GM12874 (cell line): ENCODE data around the gene RBM18.

ENCODE experiments used
- TF ChIP-seq, protein P1 (sequence below): IDR thresholded peaks from 2 replicates; pipeline ENCODE4 v1.5.1; 2011; ENCODE audit warnings: low read depth, mild to moderate bottlenecking, control low read depth, low read length, moderate library complexity; ENCODE audit not compliant: insufficient read depth

RBM18 gene

GRCh38 chr9:122254761-122255160 is 9.9 kb downstream of the RBM18 start:
- TF ChIP-seq, protein P1, sequence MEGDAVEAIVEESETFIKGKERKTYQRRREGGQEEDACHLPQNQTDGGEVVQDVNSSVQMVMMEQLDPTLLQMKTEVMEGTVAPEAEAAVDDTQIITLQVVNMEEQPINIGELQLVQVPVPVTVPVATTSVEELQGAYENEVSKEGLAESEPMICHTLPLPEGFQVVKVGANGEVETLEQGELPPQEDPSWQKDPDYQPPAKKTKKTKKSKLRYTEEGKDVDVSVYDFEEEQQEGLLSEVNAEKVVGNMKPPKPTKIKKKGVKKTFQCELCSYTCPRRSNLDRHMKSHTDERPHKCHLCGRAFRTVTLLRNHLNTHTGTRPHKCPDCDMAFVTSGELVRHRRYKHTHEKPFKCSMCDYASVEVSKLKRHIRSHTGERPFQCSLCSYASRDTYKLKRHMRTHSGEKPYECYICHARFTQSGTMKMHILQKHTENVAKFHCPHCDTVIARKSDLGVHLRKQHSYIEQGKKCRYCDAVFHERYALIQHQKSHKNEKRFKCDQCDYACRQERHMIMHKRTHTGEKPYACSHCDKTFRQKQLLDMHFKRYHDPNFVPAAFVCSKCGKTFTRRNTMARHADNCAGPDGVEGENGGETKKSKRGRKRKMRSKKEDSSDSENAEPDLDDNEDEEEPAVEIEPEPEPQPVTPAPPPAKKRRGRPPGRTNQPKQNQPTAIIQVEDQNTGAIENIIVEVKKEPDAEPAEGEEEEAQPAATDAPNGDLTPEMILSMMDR, result no peak

DNA sequence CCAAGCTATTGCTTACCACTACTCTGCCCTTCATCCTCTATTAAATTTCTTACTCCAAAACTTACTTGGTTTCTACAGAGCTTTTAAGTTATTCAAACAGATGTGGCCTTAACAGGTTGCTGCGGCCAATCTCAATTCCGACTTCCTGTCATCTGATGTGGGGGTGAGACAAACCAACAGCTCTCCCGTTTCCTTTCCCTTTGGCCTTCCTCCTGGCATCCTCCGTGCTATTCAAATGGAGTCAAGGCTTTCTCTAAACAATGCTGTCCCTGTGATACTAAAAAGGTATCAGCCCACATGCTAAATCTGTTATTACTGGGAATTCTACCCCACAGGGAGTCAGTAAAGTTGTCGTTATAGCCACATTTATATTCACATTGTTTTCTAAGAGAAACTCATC is 11.8 kb downstream of the RBM18 start:
- TF ChIP-seq, protein P1, result no peak

- TF ChIP-seq, protein P1, result no peak
These were observed 13.3 kb downstream of the RBM18 start for GRCh38 chr9:122251351-122251750.

GRCh38 chr9:122248448-122248865 is 16.2 kb downstream of the RBM18 start:
- TF ChIP-seq, protein P1, result no peak

DNA sequence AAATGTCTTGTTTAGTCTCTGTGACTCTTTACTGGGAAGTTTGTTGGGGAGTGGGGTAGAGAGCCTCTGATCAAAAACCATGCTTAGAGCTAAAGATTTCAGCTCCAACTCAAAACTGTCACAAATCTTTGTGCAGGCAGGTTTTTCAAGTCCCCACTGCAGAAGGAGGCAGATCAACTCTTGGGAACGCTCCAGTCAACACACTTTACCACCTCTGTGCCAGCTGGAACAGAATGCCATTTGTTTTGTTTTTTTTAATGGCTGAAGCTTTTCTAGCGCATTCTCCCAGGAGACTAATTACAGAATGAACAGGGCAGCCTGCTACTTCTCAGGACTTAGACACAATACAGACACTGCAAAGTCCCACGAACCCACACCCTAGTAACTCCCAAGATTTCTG is 18.0 kb downstream of the RBM18 start:
- TF ChIP-seq, protein P1, result no peak

- TF ChIP-seq, protein P1, result no peak
These were observed 20.3 kb downstream of the RBM18 start for GRCh38 chr9:122244349-122244748.

DNA sequence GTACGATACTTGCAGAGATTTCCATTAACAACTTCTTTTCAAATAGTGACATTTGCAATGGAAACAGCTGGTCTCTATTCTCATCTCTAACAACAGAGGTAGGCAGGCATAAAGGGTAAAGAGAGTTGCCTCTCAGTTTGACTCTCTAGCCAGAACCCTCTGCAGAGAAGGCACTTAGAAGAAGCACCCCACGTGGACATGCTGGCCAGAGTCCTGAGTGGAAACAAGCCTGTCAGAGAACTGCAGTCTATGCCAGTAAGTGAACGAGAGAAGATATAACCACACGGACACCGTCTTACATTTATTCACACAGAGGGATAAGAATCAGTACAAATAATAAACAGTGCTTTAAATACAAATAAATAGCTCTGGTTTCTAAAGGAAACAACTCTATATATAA is 24.9 kb downstream of the RBM18 start:
- TF ChIP-seq, protein P1, result no peak

- TF ChIP-seq, protein P1, result no peak
These were observed 28.0 kb downstream of the RBM18 start for GRCh38 chr9:122236681-122237080.
